Gastrocnemius medialis (tissue), 4 donors: ENCODE results near the gene ANXA1. TPM values are rescaled to one million over a fixed set of nuclear protein-coding genes. Genes with fewer than 3 reads are reported as not detected.

Source experiments
- ATAC-seq, 2 donors: fragments of 150-250 bp; one replicate each; pipeline ENCODE4 v1.9.1; 2016
- DNase-seq, 2 donors: peaks; one replicate each; pipeline ENCODE4 v3.0.0-alpha.2; 2019
- H3K27ac ChIP-seq, 4 donors: fragments of 200-600 bp; sonication (generic); 1 replicate in 1 of 4; 2 replicates in 3 of 4; pipeline ENCODE4 v1.5.1; 2016 to 2018; ENCODE audit warnings: mild to moderate bottlenecking in 2 of 4, moderate library complexity in 1 of 4
- H3K27me3 ChIP-seq, 3 donors: fragments of 200-600 bp; sonication (generic) in 2 of 3; 1 replicate in 1 of 3; 2 replicates in 2 of 3; pipeline versions ENCODE4 v1.5.1 to v1.6.0; 2016 to 2019; ENCODE audit warnings: mild to moderate bottlenecking in 1 of 3, moderate library complexity in 1 of 3
- H3K36me3 ChIP-seq, 2 donors: fragments of 200-600 bp; sonication (generic) in 1 of 2; one replicate each; pipeline ENCODE4 v1.5.1; 2017 to 2018
- H3K4me1 ChIP-seq, 2 donors: fragments of 200-600 bp; sonication (generic) in 1 of 2; one replicate each; pipeline ENCODE4 v1.5.1; 2016 to 2017; ENCODE audit warnings: mild to moderate bottlenecking in 2 of 2
- H3K4me3 ChIP-seq, 4 donors: fragments of 200-600 bp; sonication (generic) in 3 of 4; 1 replicate in 1 of 4; 2 replicates in 3 of 4; pipeline ENCODE4 v1.5.1; 2016 to 2019; ENCODE audit warnings: mild to moderate bottlenecking in 2 of 4
- H3K9me3 ChIP-seq, 3 donors: fragments of 200-600 bp; sonication (generic) in 2 of 3; 1 replicate in 1 of 3; 2 replicates in 2 of 3; pipeline ENCODE4 v1.5.1; 2016 to 2019
- CTCF ChIP-seq, 5 experiments: fragments of 450-650 bp in 3 of 5; fragments of 200-600 bp in 2 of 5; sonication (generic) in 2 of 5; IDR thresholded peaks in 4 of 5; conservative IDR thresholded peaks in 1 of 5; 1 replicate in 4 of 5; 2 replicates in 1 of 5; pipeline ENCODE4 v1.5.1; 2016 to 2019; ENCODE audit warnings: antibody characterized with exemption in 5 of 5, mild to moderate bottlenecking in 3 of 5, moderate library complexity in 3 of 5
- POLR2A ChIP-seq, 2 donors: fragments of 450-650 bp; IDR thresholded peaks; one replicate each; pipeline ENCODE4 v1.6.1; 2017; ENCODE audit warnings: antibody characterized with exemption in 2 of 2, mild to moderate bottlenecking in 2 of 2, moderate library complexity in 2 of 2
- in situ Hi-C, 4 donors: fragments of 200-750 bp; cut with MboI; loops; one replicate each; pipeline versions ENCODE4 v1.15.0 to v1.8.0; 2017; ENCODE audit warnings: low sequenced_read_pairs in 4 of 4
- intact Hi-C: fragments of 100-400 bp; cut with DNase I; formaldehyde crosslinking; loops from one replicate; pipeline ENCODE4 v1.15.1; 2023; ENCODE audit warnings: low total_unique reads
- total RNA-seq, 4 donors: library from RNA; depleted of rRNA; stranded (reverse); fragments of >200 nt; gene quantifications; one replicate each; pipeline versions ENCODE4 v1.1.0 to v1.2.3, GENCODE V29; 2016

The ANXA1 gene
- total RNA-seq, 4 donors from 2014 or later: 22.2 to 41.7 (median 31.1) TPM

DNA sequence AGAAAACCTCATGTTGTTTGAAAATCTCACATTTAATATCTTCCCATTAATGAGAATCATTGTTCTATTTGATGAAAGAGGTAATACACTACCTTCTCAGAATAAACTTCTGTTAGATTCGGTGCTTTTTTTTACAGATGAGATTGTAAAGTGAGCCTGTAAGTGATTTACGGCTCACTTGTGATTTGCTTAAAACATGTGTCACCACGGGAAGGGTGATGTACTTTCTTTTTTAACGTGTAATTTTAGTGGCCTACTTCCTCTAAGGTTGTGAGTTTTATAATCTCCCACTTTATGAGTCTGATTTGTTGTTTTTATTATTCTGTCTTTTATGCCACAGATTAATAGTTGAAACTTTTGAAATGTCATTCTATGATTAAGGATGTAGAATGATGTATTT is 15.9 kb downstream of the ANXA1 start:
- Histone ChIP-seq H3K36me3 (peaks cover 0 to 9% of the 10 kb centered on the region in 2 donors), H3K4me1 (no peaks in the 10 kb centered on the region), H3K27ac (no peak overlapping the region), H3K4me3 (no peak overlapping the region), H3K9me3 (no peaks in the 10 kb centered on the region), H3K27me3 (no peaks in the 10 kb centered on the region)
- in situ Hi-C loops (no loop called here), intact Hi-C loops (no loop called here)
- ATAC-seq (no peak), DNase-seq (no peak)
- TF ChIP-seq CTCF (IDR thresholded peaks at IDR 0.05 in 4 of 5, conservative IDR thresholded peaks at IDR 0.05 in 1 of 5) (no peak), POLR2A (IDR thresholded peaks at IDR 0.05) (no peak)

DNA sequence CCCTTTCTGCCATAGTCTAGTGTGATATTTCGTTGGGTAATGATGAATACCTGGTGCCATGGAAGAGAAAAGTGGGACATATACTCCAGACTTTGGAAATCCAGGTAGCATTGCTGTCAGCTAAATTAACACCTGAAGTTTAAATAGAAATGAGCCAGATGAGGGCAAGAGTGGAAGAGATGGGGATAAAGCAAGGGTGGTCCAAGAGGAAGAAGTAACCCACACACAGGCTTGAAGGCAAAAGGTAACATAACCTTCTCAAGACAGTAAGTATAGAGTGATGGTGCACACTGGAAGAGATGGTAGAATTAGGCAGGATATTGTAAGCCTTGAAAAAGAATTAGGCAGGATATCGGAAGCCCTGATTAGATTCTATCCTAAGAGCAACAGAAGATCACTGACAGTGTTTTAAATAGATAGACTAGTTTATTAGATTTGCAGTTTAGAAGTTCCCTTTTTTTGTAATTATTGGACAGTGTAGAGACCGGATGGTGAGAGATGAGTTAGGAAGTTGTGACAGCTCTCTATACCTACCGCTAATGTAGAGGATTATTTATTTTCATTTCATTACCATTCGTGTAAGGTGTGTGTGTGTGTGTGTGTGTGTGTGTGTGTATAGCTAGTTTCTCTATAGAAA is 16.8 kb downstream of the ANXA1 start:
- intact Hi-C loops: no loop called here
- Histone ChIP-seq H3K9me3 (no peaks in the 10 kb centered on the region), H3K36me3 (peaks cover 0 to under 1% of the 10 kb centered on the region in 2 donors), H3K27me3 (no peaks in the 10 kb centered on the region), H3K4me3 (no peak overlapping the region), H3K4me1 (no peaks in the 10 kb centered on the region), H3K27ac (no peak overlapping the region)
- DNase-seq: no peak
- TF ChIP-seq POLR2A (IDR thresholded peaks at IDR 0.05) (no peak), CTCF (IDR thresholded peaks at IDR 0.05 in 4 of 5, conservative IDR thresholded peaks at IDR 0.05 in 1 of 5) (no peak)
- in situ Hi-C loops: no loop called here
- no peak for ATAC-seq

DNA sequence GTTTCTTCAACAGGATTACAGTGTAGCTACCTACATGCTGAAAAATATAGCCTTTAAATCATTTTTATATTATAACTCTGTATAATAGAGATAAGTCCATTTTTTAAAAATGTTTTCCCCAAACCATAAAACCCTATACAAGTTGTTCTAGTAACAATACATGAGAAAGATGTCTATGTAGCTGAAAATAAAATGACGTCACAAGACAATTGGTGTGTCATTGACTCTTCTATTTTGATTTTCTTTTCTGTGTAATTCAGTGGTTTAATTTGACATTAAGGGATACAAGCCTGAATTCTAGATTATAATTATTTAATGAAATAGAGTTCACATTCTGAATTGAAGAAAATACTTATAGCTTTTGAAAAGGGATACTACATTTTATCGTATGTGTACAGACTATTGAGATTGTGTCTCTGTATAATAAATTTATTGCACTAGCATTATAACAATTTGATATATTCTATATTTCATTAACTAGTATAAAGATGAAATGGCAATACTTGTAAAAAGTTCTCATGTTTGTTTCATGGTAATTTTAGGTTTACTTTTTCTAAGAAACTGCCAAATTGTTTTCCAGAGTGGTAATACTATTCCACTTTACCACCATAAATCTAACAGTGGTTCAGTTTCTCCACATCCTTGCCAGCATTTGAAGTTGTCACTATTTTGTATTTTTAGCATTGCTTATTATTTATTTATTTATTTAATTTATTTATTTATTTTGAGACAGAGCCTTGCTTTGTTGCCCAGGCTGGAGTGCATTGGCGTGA is 18.7 kb downstream of the ANXA1 start:
- Histone ChIP-seq H3K27me3 (no peaks in the 10 kb centered on the region), H3K4me1 (no peaks in the 10 kb centered on the region), H3K4me3 (no peak overlapping the region), H3K27ac (no peak overlapping the region), H3K36me3 (no peaks in the 10 kb centered on the region), H3K9me3 (no peaks in the 10 kb centered on the region)
- ATAC-seq: no peak
- no peak for DNase-seq
- in situ Hi-C loops (no loop called here), intact Hi-C loops (no loop called here)
- TF ChIP-seq CTCF (IDR thresholded peaks at IDR 0.05 in 4 of 5, conservative IDR thresholded peaks at IDR 0.05 in 1 of 5) (no peak), POLR2A (IDR thresholded peaks at IDR 0.05) (no peak)

- Histone ChIP-seq H3K4me3 (no peak overlapping the region), H3K9me3 (no peaks in the 10 kb centered on the region), H3K4me1 (no peaks in the 10 kb centered on the region), H3K27ac (no peak overlapping the region), H3K27me3 (no peaks in the 10 kb centered on the region), H3K36me3 (no peaks in the 10 kb centered on the region)
- ATAC-seq (no peak), DNase-seq (no peak)
- in situ Hi-C loops: no loop called here
- intact Hi-C loops: no loop called here
- TF ChIP-seq CTCF (IDR thresholded peaks at IDR 0.05 in 4 of 5, conservative IDR thresholded peaks at IDR 0.05 in 1 of 5) (no peak), POLR2A (IDR thresholded peaks at IDR 0.05) (no peak)
Observed at GRCh38 chr9:73172901-73173215, 21.2 kb downstream of the ANXA1 start.
